AG10803 (cell line): ENCODE measurements around the gene DMD.

Experiments used
- DNase-seq: peaks from one replicate; pipeline ENCODE4 v3.0.0; 2010; ENCODE audit warnings: low read depth
- H3K4me3 ChIP-seq: 2 replicates; pipeline ENCODE4 v1.5.1; 2011; ENCODE audit warnings: mild to moderate bottlenecking, low read length, control low read depth
- CTCF ChIP-seq: conservative IDR thresholded peaks from 2 replicates; pipeline ENCODE4 v1.5.1; 2011; ENCODE audit warnings: mild to moderate bottlenecking, low read length, control low read depth, inconsistent platforms

The DMD gene

GRCh38 chrX:32937043-32937442 lies 274.3 kb downstream of the DMD start:
- no peak for TF ChIP-seq CTCF
- H3K4me3 ChIP-seq = no peak overlapping the region
- DNase-seq = no peak

DNA sequence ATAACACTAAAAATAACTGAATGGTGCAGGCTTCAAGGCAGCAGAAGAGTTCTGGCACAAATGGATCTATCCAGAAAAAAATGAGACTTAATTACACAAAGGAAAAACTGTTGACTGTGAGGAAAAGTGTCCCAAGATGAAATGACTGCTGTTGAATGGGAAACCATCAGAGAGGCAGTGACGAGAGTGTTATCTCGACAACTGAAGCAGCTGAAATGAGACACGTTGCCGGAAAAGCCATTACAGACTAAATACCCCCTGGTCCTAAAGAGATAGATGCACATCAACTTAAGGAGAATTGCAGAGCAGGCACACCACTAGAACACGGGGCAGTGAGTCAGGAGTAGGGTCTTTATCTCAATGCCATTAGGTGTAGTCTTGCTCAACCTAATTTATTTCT lies 277.8 kb downstream of the DMD start:
- TF ChIP-seq CTCF = no peak
- no peak for DNase-seq
- H3K4me3 ChIP-seq = no peak overlapping the region

GRCh38 chrX:32929040-32929439 lies 282.3 kb downstream of the DMD start:
- no peak for DNase-seq
- TF ChIP-seq CTCF = no peak
- no peak overlapping the region for H3K4me3 ChIP-seq

- no peak for DNase-seq
- H3K4me3 ChIP-seq = no peak overlapping the region
- no peak for TF ChIP-seq CTCF
These were observed 315.3 kb downstream of the DMD start for GRCh38 chrX:32896088-32896487.

DNA sequence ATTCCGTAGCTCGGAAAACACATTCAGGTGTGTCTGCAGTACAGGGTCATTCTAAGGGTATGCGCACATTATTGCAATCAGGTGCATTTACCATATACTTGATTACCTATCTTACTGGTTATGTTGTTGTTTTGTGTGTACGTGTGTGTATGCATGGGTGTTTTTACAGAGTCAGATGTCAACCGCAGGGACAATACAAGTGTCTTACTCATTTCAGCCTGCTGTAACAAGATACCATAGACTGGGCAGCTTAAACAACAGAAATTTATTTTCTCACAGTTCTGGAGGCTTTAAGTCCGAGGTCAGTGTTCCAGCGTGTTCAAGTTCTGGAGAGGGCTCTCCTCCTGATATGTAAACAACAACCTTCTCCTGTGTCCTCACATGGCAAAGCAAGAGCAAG lies 316.7 kb downstream of the DMD start:
- TF ChIP-seq CTCF = no peak
- no peak for DNase-seq
- no peak overlapping the region for H3K4me3 ChIP-seq

GRCh38 chrX:32893751-32894150 lies 317.6 kb downstream of the DMD start:
- no peak for TF ChIP-seq CTCF
- no peak for DNase-seq
- H3K4me3 ChIP-seq = no peak overlapping the region

- H3K4me3 ChIP-seq = no peak overlapping the region
- no peak for DNase-seq
- no peak for TF ChIP-seq CTCF
These were observed 333.8 kb downstream of the DMD start for GRCh38 chrX:32877592-32877991.
